Measurements from ENCODE around the gene GSTM3.

The GSTM3 gene

DNA sequence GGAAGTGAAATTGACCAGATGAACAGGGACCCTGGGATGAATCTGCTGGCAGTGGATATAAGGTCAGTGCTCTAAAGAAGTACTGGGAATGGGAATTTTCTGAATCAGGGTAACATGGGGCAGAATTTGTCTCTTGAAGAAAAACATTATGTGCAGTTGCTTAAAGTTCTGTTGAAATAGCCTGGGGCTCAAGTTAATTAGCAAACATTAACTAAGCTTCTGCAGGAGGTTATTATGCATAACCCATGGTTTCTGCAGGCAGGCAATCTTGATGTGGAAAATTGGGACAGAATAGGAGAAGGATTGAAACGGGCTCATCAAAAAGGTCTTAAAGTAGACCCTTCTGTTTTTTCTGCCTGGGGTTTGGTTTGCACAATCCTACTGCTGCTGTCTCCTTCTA lies 14.8 kb downstream of the GSTM3 start:
- no peak for DNase-seq (ENCODE audit: low read depth in 2 of 2)
- TF ChIP-seq, protein P1, sequence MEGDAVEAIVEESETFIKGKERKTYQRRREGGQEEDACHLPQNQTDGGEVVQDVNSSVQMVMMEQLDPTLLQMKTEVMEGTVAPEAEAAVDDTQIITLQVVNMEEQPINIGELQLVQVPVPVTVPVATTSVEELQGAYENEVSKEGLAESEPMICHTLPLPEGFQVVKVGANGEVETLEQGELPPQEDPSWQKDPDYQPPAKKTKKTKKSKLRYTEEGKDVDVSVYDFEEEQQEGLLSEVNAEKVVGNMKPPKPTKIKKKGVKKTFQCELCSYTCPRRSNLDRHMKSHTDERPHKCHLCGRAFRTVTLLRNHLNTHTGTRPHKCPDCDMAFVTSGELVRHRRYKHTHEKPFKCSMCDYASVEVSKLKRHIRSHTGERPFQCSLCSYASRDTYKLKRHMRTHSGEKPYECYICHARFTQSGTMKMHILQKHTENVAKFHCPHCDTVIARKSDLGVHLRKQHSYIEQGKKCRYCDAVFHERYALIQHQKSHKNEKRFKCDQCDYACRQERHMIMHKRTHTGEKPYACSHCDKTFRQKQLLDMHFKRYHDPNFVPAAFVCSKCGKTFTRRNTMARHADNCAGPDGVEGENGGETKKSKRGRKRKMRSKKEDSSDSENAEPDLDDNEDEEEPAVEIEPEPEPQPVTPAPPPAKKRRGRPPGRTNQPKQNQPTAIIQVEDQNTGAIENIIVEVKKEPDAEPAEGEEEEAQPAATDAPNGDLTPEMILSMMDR (IDR thresholded peaks at IDR 0.05; ENCODE audit: low read depth, low read length): no peak
- no peak overlapping the region for H3K4me3 ChIP-seq (replicated peaks in 1 of 2; ENCODE audit: low read depth in 2 of 2, low read length in 2 of 2)

DNA sequence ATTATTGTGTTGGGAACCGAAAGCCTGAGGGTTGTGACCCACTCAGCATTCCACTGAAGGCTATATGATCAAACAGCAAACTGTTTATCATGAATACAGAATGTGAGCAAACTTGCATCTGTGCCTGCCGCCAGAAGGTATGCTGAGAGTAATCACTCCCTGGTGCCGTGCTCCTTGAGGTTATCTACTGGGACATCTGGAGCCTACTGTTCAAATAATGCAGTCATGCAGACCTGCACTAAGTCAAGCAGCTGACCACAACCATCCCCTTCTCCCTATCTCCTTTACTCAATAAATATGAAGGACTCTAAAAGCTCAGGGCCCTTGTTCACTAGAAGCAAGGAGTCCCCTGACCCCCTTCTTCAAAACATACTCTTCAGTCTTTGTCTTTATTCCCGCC lies 15.3 kb downstream of the GSTM3 start:
- no peak overlapping the region for H3K4me3 ChIP-seq (replicated peaks in 1 of 2; ENCODE audit: low read depth in 2 of 2, low read length in 2 of 2)
- no peak for DNase-seq (ENCODE audit: low read depth in 2 of 2)
- TF ChIP-seq, protein P1 (IDR thresholded peaks at IDR 0.05; ENCODE audit: low read depth, low read length): no peak

DNA sequence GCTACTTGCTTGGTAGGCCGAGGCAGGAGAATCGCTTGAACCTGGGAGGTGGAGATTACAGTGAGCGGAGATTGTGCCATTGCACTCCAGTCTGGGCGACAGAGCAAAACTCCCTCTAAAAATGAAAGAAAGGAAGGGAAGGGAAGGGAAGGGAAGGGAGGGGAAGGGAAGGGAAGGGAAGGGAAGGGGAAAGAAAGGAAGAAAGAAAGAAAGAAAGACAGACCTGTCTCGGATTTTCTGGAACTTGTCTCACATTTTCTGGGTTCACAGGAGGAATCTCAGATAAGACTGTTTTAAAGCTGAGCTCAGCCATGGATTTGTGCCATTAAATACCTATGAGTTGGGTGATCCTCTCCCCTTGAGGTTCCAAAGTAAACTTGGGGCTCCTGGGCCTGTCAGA lies 15.9 kb downstream of the GSTM3 start:
- TF ChIP-seq, protein P1 (IDR thresholded peaks at IDR 0.05; ENCODE audit: low read depth, low read length): no peak
- no peak for DNase-seq (ENCODE audit: low read depth in 2 of 2)
- H3K4me3 ChIP-seq (replicated peaks in 1 of 2; ENCODE audit: low read depth in 2 of 2, low read length in 2 of 2): no peak overlapping the region

DNA sequence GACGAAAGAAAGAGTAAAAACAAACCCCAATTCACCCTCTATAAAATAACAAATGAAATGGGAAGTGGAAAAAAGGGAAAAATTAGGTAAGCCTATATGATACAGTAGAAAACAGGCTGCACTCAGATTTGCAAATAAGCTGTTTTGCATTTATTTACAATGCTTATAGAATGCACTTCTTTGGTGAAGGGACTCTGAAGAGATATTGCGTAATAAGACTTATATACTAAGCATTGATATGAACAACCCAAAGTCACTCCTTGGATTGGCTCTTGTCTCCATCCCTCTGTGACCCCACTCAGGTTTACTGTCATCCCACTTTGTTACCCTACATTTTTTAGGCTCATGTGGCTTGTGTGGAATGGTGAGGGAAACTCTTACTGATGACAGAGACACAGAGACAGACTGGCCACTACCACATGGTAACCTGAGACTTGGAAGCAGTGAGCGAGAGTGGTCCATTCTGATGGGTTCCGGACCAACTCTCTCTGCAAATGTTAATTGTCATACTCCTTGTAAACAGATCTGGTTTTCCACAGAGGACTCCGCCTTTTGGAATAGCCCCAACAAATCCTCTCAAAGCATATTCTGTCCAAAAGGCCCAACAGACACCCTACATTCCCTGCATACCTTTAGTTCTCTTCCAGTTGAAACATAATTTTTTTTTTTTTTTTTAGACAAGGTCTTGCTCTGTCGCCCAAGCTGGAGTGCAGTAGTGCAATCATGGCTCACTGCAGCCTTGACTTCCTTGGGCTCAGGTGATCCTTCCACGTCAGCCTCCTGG lies 17.7 kb downstream of the GSTM3 start:
- DNase-seq (ENCODE audit: low read depth in 2 of 2): peak; percentile 10 to 45
- TF ChIP-seq, protein P1 (IDR thresholded peaks at IDR 0.05; ENCODE audit: low read depth, low read length): no peak
- no peak overlapping the region for H3K4me3 ChIP-seq (replicated peaks in 1 of 2; ENCODE audit: low read depth in 2 of 2, low read length in 2 of 2)

DNA sequence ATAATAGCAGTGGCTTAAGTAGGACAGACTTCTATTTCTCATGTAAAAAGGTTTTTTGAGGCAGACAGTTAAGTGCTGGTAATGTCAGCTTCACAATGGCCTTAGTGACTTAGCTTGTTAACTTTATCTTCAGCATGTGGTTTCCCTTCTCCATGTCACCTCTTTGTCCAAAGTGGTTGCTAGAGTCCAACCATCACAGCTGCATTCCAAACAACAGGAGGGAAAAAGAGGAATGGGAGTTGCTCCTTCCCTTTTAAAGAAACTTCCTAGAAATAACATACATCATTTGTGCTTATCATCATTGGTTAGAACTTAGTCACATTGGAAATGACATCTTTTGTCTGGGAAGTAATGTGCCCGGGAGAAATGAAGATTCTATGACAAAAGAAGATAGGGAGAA lies 18.9 kb downstream of the GSTM3 start:
- no peak for DNase-seq (ENCODE audit: low read depth in 2 of 2)
- H3K4me3 ChIP-seq (replicated peaks in 1 of 2; ENCODE audit: low read depth in 2 of 2, low read length in 2 of 2): no peak overlapping the region
- TF ChIP-seq, protein P1 (IDR thresholded peaks at IDR 0.05; ENCODE audit: low read depth, low read length): no peak

DNA sequence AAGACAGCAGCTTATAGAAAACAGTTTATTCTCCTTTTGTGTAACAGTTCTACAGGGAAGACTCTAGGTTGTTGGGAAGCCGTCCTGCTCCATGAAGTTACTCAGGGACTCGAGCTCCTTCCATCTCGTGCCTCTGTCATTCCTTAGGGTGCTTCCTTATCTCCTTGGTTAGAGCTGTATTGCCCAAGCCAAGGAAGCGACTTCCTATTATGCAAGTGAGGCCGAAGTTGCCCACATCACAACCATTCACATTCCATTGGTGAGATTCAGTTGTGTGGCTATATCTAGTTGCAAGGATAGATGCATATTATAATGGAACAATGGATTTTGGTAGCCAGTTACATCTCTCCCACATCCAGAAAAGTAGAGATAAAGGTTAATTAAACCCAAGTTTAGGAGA lies 19.8 kb downstream of the GSTM3 start:
- peak; percentile 42 to 48 for DNase-seq (ENCODE audit: low read depth in 2 of 2)
- TF ChIP-seq, protein P1 (IDR thresholded peaks at IDR 0.05; ENCODE audit: low read depth, low read length): no peak
- H3K4me3 ChIP-seq (replicated peaks in 1 of 2; ENCODE audit: low read depth in 2 of 2, low read length in 2 of 2): no peak overlapping the region
